HG02973 (cell line): Measurements from ENCODE around the gene WDR90.
"Not testable (repeated sequence)": the region's sequence is repeated elsewhere in the genome, so short reads cannot be mapped to it uniquely, and the experiment has no call there.

Experiments used
- ATAC-seq: cut with Tn5 transposase; IDR thresholded peaks from one replicate; pipeline ENCODE4 v1.9.1; 2021; ENCODE audit warnings: moderate library complexity; ENCODE audit not compliant: unreplicated experiment

WDR90 gene

DNA sequence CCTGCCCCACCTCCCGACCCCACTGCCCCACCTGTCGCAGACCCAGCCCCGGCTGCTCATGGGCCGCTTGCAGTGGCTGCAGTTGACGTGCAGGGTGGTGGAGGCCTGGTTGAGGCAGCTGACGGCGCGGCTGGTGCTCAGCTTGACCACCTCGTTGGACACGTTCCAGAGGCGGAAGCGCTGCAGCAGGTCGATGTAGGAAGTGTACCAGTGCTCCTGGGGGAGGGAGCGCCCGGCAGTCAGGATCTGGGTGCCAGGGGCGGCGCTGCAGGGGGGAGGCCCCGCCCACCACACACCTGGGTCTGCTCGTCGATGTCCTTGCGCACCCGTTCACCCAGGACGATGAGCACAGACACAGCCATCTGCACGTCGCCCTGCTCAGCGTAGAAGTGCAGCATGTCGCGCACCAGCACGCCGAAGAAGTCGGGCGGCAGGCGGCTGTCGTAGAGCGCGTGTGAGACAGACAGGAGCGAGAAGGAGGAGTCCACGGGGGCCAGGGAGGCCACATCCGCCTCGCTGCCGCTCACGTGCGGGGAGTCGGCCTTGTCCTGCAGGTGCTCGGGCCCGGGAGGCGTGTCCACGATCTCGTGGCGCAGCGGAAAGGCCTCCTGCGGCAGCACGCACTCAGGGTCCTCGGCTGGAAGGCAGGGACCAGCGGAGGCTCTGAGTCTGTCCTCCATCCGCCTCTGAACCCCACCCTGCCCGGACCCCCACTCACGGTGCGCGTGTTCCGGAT is 36.0 kb downstream of the WDR90 start:
- ATAC-seq, result no peak

DNA sequence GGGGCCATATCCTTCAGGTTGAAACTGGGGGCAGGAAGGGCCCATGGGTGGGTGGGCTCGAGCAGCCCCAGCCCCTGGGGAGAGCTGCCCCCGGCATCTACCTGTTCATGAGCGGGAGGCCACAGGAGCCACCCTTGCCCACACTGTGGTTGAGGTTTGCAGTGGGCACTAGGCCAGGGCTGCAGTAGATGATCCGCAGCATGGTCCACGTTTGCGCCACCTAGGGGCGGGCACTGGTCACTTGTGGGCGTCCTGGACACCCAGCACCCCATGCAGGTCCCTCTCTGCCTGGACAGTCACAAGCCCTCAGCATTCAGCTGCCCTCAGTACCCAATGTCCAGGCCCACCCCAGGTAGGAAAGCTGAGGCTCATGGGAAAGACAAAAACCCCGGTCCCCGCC is 36.8 kb downstream of the WDR90 start:
- no peak for ATAC-seq

DNA sequence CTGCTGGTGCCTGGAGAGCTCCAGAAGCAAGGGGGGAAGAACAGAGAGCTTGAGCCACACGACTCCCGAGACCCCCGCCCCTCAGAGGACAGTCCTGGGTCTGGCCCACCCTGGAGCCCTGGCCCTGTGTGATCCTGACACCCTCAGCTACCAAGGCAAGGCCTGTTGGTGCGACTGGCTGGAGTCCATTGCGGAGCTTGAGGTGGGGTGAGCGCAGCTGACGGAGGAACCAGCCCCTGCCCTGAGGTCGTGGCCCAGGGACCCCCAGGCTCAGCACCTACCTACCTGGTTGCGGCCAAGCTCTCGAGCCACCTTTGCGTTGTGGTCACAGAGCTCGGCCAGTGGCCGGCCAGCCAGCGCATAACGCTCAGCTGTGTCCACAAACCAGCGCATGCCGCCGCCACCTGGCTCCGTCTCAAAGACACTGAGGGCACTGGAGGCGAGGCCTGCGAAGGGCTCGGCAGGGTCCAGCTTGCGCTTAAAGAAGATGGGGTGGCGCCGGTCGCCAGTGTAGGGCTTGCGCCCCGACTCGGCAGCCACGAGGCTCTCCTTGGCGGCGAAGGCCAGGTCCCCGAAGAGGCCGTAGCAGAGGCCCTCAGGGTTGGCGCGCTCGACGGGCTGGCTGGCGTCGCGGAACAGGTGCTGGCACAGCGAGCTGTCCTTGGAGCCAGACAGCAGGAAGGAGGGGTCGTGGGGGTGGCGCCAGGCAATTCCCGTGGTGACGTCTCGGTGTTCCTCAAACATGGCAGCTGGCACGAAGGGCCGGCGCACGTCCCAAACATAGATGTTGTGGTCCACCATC is 37.5 kb downstream of the WDR90 start:
- no peak for ATAC-seq

DNA sequence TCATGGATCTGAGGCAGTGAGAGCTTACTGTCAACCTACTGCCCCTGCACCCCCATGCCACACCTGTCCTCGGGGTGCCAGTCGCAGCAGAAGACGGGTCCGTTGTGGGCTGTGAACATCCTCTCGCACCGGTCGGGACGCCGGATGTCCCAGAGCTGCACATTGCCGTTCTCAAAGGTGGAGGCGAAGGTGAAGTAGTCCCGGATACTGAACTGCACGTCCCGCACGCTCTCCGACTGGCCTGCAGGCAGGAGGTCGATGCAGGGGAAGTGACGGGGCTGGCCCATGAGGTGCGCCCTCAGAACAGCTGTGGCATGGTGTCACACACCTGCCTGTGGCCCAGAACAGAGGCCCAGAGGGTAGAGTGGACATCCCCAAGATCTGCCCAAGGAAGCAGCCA is 38.3 kb downstream of the WDR90 start:
- no peak for ATAC-seq

DNA sequence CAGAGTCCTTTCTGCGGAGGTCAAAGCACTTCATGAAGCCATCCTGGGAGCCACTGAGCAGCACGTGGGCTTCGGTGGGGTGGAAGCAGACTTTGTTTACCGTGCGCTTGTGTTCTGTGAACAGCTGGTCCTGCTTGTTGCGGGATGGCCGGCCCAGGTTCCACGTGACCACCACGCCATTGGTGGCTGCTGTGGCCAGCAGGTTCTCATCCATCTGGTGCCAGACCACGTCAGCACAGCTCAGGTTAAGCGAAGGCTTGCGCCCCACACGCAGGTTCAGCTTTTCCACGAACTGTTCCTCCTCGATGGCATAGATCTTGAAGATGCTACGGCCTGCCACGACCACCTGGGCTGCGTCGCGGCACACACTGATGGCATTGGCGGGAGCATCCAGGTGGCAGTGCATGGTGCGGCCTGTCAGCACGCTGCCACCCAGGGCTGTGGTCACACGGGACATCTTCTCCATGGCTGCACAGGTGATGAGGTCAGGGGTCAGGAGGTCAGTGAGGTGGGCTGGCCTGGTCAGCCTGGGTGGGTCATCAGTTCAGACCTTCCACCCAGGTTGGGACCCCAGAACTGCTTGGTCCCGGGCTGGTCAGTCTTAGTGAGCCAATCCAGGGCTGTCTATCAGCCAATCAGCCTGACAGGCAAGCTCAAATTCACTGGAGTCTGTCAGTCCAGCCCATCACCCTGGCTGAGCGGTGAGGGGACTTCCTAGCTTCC is 40.2 kb downstream of the WDR90 start:
- no peak for ATAC-seq

DNA sequence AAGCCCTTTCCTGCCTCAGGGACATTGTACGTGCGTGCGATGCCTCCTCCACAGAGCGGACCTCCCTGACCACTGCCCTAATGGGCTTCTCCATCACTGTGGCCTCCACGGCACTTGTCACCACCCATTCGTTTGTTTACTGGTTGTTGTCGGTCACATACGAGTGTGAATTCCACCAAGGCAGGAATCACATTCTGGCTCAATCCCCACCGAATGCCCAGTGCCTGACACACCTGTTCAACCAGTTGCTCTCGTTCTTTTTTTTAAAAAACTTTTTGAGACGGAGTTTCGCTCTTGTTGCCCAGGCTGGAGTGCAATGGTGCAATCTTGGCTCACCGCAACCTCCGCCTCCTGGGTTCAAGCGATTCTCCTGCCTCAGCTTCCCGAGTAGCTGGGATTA is 42.1 kb downstream of the WDR90 start:
- ATAC-seq, result not testable (repeated sequence)

DNA sequence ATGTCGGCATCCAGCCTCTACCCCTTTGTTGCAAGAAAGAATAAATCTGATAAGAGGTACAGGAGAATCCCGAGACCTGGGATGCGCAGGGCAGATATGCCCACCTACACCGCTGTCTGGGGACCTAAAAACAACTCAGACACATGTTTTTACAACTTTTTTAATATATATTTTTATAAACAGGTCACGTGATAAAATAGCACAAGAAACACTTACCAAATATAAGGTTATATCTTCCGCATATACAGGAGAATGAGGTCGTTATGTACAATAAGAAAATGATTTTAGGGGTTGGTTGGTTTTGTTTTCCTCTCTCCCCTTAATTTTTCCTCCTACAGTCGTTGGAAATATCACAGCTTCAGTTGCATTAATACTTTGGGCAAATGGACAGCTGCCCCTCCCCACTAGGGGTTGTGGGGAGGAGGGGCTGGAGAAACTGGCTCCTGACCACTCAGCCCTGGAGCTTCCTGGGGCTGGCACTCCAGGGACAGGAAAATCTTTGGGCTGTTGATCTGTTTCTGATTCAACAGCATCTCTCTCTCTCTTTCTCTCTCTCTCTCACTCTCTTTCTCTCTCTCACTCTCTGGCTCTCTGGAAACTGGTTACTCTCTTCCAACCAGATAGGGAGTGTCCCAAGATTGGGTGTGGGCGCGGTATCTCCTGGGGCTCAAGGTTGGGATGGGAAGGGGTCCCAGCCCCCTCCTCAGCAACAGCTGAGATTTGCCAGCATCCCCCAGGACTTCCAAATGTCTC is 43.4 kb downstream of the WDR90 start:
- no peak for ATAC-seq

DNA sequence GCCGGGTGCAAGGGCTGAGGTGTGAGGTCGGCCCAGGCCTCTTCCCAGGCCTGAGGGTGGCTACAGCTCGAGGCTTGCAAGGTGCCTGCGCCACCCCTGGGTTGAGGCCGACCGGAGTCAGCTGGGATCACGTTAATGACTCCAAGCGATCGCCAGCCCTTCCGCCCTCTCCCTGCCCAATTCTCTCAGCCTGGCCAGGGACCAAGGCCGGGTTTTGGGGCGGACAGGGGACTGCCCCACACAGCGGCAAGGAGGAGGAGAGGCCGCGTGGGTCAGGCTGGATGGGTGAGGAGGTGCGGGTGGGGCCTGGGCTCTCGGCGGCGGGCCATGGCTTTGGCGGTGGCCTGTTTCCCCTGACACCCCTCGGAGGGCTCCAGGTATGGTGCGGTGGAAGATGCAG is 44.2 kb downstream of the WDR90 start:
- no peak for ATAC-seq

DNA sequence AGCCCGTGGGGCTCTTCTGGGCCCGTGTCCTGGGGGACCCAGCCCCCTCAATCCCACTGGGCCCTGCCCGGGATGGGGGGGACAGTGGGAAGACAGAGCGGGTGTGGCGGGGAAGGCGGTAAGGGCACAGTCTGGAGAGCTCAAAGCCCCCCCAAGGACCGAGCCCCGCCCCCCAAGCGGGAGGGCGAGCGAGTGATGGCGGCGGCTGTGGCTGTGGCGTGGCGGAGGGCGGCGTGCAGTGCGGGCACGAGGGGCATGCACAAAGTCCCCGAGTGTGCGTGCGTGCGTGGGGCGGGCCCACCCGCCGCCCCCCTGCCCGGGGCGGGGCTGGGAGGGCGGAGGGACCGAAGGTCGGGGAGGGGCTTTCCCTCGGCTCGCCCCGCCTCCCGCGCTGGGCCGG is 44.6 kb downstream of the WDR90 start:
- no peak for ATAC-seq

DNA sequence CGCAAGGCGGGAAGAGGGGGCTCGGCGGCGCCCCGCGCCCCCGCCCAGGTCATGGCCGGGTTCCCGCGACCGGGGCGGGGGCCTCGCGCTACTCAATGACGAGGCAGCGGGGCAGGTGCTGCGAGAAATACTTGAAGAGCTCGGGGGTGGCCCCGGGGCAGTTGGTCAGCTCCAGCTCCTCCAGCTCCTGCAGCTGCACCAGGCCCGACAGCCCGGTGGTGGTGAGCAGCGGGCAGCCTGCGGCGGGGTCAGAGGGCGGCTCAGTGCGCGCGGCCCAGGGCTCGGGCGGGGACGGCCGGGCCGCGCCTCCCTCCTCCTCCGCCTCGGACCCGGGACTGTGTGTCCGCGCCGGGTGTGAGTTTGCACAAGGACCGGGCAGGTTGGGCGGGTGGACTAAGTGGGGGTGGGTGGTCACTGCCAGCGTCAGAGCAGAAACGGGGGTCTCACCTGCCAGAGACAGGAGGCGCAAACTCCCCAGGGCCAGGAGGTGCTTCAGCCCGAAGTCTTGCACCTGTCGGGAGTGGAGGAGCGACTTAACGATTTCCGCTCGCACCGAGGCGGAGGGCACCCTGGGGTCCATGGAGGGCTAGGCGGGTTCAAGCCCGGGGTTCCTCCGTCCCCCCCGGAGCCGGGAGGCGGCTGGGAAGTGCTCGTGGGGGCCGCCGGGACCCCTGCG is 45.2 kb downstream of the WDR90 start:
- ATAC-seq, result no peak

DNA sequence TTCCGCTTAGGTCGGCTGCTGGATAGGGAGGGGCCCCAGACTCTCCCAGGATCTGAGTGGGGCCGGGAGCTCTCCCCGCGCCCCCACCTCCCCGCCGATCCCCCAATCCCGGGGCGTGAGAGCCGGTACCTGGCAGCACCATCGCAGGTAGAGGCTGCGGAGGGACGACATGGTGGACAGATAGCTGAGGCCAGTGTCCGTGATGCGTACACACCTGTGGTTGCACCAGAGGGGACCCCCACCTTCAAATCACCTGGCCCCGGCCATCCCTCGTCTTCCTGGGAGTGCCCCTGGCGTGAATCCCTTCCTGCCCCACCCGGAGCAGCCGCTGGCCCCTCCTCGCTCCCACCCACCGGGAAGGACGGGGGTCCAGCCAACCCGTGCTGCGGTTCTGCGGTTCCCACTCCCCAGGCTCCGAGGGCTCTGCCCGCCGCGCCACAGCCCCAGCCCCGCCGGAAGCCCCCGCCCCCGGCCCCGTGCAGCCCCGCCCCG is 45.7 kb downstream of the WDR90 start:
- ATAC-seq, result no peak

DNA sequence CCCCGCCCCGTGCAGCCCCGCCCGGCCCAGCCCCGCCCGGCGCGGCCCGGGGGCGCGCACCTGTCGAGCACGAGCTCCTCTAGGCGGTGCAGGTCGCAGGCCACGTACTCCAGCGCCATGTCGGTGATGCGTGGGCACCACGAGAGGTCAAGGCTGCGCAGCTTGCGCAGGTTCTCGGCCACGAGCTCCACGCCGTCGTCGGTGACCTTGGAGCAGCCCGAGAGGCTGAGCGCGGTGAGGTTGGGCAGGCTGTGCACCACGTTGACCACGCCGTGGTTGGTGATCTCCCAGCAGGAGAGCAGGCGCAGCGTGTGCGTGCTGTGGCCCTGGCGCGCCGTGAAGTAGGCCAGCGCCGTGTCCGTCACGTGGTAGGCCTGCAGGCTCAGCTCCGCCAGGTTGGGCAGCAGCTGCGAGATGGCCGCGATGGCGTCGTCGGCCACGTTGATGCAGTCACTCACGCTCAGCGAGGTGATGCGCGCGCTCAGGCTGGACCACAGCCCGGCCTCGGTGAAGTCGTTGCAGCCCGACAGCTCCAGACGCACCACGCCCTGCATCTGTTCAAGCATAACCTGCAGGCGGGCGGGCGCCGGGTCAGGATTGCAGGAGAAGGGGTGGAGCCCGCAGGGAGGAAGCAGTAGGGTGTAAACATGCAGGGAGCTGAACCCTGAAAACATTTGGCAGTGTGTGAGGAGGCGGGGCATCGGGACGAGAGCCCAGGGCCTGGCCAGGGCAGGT is 46.4 kb downstream of the WDR90 start:
- no peak for ATAC-seq

DNA sequence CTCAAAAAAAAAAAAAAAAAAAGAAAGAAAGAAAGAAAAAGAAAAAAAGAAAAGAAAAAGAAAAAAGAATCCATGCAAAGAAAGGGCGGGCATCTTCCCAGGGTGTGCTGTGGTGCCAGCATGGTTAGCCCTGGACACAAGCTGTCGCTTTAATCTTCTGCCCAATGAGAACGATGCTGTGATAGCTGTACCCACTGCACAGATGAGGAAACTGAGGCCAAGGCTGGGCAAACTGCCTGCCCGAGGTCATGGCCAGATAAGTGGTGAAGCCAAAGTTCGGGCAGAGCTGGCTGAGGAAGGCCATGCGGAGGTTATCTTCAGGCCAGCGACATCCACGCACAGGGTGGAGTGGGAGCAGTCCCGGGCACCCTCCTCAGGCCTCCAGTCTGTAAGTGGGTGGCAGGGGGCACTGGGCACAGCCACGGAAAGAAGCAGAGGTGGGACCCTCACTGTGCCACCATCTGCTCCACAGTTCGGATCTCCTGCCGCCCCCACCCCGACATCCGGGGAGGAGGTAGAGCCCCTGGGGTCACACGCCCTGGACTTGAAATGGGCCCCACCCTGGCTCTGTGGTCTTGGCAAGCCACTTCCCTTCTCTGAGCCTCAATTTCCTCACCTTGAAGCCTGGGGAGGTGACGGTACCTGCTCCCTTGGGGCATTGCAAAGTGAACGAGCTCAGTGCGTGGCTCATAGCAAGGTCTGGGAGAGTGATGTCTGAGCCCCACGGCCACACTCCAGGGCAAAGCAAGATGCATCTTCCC is 49.9 kb downstream of the WDR90 start:
- ATAC-seq, result no peak

DNA sequence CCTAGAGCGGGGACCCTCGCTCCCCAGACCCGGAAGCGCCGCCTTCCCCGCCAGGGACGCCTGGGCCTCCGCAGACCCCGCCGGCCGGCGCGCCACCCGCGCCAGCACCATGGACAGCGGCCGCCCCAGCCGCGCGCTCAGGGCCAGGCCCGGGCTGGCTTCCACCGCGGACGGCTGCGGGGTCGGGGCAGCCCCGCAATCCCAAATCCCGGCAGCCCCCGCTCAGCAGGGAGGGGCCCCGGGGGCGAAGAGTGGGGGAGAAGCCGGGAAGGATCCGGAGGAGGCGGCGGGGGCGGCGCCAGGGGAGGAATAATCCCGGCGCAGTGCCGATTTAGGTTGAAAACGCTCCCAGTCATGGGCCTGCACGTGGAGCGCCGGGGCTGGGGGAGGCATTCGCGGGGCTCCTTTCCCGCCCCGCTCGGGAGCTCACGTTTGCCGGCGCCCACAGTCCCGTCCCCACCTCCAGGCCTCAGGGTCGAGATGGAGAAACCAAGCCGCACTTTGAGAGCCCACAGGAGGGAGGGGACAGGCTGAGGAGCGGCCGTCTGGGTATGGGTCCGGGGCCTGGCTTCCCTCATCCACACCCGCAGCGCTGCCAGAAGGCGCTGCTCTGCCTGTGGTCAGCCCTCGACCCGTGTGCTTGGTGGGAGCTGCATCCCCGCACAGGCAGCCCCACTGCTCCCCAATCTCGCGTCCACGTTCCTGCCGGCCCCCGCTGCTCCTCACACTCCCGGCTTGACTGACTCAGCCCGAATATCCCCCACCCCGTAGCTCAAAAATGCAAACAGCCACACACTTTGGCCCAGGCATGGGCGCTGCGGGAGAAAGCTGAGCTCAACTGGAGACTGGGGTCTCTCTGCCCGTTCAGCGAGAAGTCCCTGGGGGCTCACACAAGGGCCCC is 51.8 kb downstream of the WDR90 start:
- no peak for ATAC-seq

DNA sequence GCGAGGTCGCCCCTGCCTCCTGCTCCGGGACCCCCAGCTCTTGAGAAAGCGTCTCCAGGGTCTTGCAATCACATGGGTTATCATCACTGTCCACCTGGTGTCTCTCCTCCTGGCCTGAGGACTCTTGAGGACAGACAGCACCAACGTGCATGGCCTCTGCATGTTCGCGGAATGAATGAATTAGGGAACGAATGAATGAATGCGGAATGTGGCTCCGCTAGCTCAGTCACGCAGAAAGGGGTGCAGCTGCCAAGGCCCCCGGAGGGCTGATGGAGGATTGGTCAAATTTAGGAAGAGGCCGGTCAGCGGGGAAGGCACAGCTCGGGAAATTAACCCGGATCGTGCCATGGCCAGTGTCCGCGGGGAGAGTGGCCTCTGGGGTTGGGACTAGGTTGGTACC is 53.2 kb downstream of the WDR90 start:
- no peak for ATAC-seq

DNA sequence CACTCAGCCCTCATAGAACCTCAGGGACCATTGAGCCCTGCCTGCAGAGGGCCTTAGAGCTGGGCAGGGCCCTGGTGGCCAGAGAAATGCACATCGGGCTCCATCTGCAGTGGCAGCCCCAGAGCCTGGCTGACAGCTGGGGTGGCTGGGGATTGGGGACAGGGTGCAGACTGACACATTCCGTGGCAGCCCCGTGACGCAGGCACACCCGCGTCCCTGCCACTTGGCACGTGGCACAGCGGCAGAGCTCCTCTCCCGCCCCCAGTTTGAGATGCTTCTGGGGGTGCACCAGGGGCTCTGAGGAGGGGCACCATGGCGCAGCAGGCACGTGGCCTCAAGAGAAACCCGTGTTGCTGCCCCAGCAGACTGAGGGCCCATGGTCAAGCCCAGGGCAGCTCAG is 54.2 kb downstream of the WDR90 start:
- no peak for ATAC-seq

DNA sequence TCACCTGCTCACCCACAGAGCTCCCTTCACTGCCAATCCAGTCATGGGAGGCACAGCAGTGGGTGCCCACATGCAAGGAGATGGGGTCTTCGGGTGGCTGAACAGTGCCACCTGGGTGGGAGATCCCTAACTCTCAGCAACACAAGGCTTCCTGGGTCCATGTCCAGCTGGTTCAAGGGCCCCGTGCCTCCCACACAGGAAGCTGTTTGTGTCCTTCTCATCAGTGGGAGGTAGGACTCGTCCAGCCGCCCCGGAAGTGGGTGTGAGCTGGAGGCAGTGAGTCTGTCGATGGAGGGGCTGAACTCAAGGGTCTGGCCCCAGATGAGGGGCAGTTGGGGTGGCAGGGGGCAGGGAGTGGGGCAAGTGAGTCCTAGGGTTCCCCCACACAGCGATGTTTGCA is 54.9 kb downstream of the WDR90 start:
- ATAC-seq, result no peak
